Measurements from ENCODE around the gene KATNB1. TPM values are rescaled to one million over a fixed set of nuclear protein-coding genes. Genes with fewer than 3 reads are reported as not detected.

Gene KATNB1
- total RNA-seq, 3 donors from 2014 or later, result 15.5 to 20.9 (median 17.0) TPM

DNA sequence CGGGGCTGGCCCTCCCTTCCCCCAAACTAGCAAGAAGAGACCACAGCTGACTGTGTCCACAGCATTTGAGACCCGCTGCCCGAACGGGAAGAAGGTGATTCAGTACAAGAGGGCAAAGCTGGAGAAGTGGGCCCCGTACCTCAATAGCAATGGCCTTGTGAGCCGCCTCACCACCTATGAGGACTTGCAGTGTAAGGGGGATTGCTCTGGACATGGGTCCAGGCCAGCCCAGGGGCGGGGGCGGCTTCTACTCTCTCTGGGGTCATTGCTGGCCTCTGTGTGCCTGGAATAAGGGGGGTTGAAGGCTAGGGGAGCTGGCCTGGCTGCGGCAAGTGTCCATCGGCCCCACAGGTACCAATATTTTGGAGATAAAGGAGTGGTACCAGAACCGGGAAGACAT, 12.9 kb upstream of the KATNB1 start:
- no peaks in the 10 kb centered on the region for H3K36me3 ChIP-seq
- TF ChIP-seq, protein P1, sequence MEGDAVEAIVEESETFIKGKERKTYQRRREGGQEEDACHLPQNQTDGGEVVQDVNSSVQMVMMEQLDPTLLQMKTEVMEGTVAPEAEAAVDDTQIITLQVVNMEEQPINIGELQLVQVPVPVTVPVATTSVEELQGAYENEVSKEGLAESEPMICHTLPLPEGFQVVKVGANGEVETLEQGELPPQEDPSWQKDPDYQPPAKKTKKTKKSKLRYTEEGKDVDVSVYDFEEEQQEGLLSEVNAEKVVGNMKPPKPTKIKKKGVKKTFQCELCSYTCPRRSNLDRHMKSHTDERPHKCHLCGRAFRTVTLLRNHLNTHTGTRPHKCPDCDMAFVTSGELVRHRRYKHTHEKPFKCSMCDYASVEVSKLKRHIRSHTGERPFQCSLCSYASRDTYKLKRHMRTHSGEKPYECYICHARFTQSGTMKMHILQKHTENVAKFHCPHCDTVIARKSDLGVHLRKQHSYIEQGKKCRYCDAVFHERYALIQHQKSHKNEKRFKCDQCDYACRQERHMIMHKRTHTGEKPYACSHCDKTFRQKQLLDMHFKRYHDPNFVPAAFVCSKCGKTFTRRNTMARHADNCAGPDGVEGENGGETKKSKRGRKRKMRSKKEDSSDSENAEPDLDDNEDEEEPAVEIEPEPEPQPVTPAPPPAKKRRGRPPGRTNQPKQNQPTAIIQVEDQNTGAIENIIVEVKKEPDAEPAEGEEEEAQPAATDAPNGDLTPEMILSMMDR (IDR thresholded peaks at IDR 0.05), result no peak
- TF ChIP-seq POLR2A (IDR thresholded peaks at IDR 0.05) (no peak), POLR2AphosphoS5 (IDR thresholded peaks at IDR 0.05) (no peak)
- H3K27me3 ChIP-seq, result no peaks in the 10 kb centered on the region
- intact Hi-C loops (cut with DNase I; ENCODE audit: low total_unique reads), result no loop called here
- H3K4me1 ChIP-seq, result no peaks in the 10 kb centered on the region
- no peaks in the 10 kb centered on the region for H3K9me3 ChIP-seq
- no peak for DNase-seq (ENCODE audit: low spot score in 2 of 2)
- H3K27ac ChIP-seq, result no peak overlapping the region
- H3K4me3 ChIP-seq, result no peak overlapping the region

DNA sequence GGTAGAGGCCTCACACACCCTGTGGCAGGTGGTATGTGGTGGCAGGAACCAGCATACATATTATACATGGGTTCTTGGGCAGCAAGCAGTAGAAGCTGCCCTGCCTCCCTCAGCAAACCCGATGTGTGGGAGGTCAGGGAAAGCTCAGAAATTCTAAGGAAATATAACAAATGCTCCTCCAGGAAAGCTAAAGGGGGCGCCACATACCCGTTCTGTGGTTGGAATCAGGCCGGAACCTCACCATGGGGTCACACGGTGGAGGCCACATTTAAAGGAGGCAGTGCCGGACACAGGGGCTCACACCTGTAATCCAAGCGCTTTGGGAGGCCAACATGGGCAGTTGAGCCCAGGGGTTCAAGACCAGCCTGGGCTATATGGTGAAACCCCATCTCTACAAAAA, 12.4 kb upstream of the KATNB1 start:
- no peaks in the 10 kb centered on the region for H3K36me3 ChIP-seq
- H3K27me3 ChIP-seq, result no peaks in the 10 kb centered on the region
- H3K9me3 ChIP-seq, result no peaks in the 10 kb centered on the region
- intact Hi-C loops (cut with DNase I; ENCODE audit: low total_unique reads), result no loop called here
- H3K4me1 ChIP-seq, result no peaks in the 10 kb centered on the region
- DNase-seq (ENCODE audit: low spot score in 2 of 2), result no peak
- no peak overlapping the region for H3K27ac ChIP-seq
- no peak for TF ChIP-seq POLR2AphosphoS5 (IDR thresholded peaks at IDR 0.05)
- TF ChIP-seq POLR2A (IDR thresholded peaks at IDR 0.05), result no peak
- TF ChIP-seq, protein P1 (IDR thresholded peaks at IDR 0.05), result no peak
- H3K4me3 ChIP-seq, result no peak overlapping the region

DNA sequence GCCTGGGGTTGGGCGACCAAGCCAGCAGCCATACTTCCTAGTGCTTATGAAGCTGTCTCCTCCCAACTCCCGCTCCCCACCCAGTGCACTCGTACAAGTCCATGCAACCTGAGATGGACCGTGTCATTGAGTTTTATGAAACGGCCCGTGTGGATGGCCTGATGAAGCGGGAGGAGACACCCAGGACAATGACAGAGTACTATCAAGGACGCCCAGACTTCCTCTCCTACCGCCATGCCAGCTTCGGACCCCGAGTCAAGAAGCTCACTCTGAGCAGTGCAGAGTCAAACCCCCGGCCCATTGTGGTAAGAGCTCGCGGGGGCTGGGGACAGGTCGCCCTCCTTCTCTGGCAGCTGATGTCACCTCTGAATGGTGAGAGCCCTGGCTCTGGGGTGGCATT, 11.0 kb upstream of the KATNB1 start:
- TF ChIP-seq, protein P1 (IDR thresholded peaks at IDR 0.05), result no peak
- no peak for TF ChIP-seq POLR2AphosphoS5 (IDR thresholded peaks at IDR 0.05)
- no peak for TF ChIP-seq POLR2A (IDR thresholded peaks at IDR 0.05)

DNA sequence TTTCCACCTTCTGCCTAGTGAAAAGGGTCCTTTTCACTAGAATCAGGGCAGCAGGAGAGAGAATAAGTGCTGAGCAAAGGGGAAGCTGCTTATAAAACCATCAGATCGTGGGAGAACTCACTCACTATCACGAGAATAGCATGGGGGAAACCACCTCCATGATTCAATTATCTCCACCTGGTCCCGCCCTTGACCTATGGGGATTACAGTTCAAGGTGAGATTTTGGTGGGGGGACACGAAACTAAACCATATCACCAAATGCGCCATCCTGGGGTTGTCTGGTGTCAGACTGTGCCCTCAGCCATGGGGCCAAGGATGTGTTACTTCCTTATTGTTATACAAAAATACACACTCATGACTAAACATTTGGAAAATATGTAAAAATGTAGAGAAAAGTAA, 10.4 kb upstream of the KATNB1 start:
- no peak overlapping the region for H3K4me3 ChIP-seq
- no peak for TF ChIP-seq POLR2AphosphoS5 (IDR thresholded peaks at IDR 0.05)
- TF ChIP-seq, protein P1 (IDR thresholded peaks at IDR 0.05), result no peak
- no peak for TF ChIP-seq POLR2A (IDR thresholded peaks at IDR 0.05)
- H3K4me1 ChIP-seq, result no peaks in the 10 kb centered on the region
- intact Hi-C loops (cut with DNase I; ENCODE audit: low total_unique reads), result no loop called here
- H3K36me3 ChIP-seq, result no peaks in the 10 kb centered on the region
- no peak overlapping the region for H3K27ac ChIP-seq
- H3K27me3 ChIP-seq, result no peaks in the 10 kb centered on the region
- H3K9me3 ChIP-seq, result no peaks in the 10 kb centered on the region
- no peak for DNase-seq (ENCODE audit: low spot score in 2 of 2)

More for the DNA sequence above, 11.0 kb upstream of the KATNB1 start:
- DNase-seq (ENCODE audit: low spot score in 2 of 2), result no peak
- H3K4me3 ChIP-seq, result no peak overlapping the region
- intact Hi-C loops (cut with DNase I; ENCODE audit: low total_unique reads), result no loop called here
- H3K9me3 ChIP-seq, result no peaks in the 10 kb centered on the region
- no peaks in the 10 kb centered on the region for H3K36me3 ChIP-seq
- H3K27ac ChIP-seq, result no peak overlapping the region
- H3K27me3 ChIP-seq, result no peaks in the 10 kb centered on the region
- H3K4me1 ChIP-seq, result no peaks in the 10 kb centered on the region

DNA sequence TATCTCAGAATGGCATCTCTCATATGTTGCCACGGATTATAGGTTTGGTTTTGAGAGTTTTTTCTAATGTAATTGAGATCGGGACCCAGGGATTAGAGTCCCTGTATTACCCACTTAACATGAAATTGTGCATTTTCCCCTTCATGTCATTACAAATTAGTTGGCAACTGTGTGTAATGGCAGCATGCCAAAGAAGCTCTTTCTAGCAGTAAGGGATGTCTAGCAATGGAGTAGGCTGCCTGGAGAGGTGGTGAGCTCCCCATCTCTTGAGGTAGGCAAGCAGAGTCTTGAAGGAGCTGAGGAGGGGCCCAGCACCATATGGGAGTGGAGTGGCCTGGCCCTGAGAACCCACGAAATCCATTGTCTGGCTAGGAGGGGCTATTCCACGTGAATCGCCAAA, 10.0 kb upstream of the KATNB1 start:
- Histone ChIP-seq H3K27me3 (no peaks in the 10 kb centered on the region), H3K4me1 (no peaks in the 10 kb centered on the region), H3K36me3 (no peaks in the 10 kb centered on the region), H3K27ac (no peak overlapping the region), H3K4me3 (no peak overlapping the region), H3K9me3 (no peaks in the 10 kb centered on the region)
- no peak for TF ChIP-seq POLR2A (IDR thresholded peaks at IDR 0.05)
- TF ChIP-seq POLR2AphosphoS5 (IDR thresholded peaks at IDR 0.05), result no peak
- TF ChIP-seq, protein P1 (IDR thresholded peaks at IDR 0.05), result no peak
- DNase-seq (ENCODE audit: low spot score in 2 of 2), result no peak
- intact Hi-C loops (cut with DNase I; ENCODE audit: low total_unique reads), result no loop called here

All from breast epithelium (tissue), 4 donors.